ENCODE measurements around the gene FAM13B.
"Not testable (repeated sequence)": the region's sequence is repeated elsewhere in the genome, so short reads cannot be mapped to it uniquely, and the experiment has no call there.

Gene FAM13B

DNA sequence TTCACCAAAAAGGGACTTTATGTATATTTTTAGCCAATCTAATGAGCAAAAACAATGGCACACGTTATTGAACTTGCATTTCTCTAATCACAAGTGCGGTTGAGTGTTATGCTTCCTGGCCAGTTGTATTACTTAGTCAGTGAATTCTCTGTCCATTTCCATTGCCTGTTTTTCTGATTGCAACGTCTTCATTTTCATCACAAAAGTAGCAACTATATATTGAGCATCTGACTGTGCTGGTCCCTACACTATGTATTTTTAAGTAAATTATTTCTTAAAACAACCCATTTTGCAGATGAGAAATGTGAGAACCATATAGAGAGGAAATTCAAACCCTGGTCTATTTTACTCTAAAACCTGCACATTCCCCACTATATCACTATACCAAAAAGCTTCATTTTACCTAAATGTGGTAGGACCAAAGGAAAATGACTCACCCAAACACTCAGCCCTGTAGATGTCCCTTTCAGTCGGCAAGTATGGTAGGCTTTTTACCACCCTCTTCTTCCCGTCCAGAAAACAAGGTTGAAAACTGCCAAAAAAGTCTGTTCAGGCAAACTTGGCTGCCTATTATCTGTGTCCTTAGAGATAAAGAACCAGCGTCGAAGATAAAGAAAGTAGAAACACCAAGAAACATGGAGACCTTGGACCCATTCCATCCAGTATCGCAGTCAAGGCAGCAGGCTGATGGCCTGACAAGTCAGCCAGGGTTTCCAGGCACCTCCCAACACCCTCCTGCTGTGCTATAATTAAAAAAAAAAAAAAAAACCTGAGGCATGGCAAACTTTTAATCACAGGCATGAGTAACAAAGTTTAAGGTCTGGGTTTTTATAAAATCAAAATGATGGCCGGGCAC is 18.8 kb upstream of the FAM13B start:
- no peak overlapping the region for H3K4me3 ChIP-seq (ENCODE audit: low read length)
- no peak for DNase-seq (ENCODE audit: low read depth)
- TF ChIP-seq CTCF (IDR thresholded peaks at IDR 0.05; ENCODE audit: insufficient read depth, low read depth, low read length, missing control alignments): no peak

DNA sequence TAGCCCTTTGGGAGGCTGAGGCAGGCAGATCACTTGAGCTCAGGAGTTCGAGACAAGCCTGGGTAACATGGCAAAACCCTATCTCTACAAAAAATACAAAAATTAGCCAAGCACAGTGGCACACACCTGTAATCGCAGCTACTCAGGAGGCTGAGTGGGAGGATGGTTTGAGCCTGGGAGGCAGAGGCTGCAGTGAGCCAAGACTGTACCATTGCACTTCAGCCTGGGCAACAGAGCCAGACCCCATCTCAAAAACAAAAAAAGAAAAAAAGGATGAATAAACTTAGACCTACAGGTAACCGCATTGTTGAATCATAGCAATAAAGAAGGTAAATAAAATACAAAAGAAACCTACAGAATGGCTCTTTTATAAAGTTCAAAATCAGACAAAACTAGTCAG is 12.4 kb upstream of the FAM13B start:
- DNase-seq (ENCODE audit: low read depth); H3K4me3 ChIP-seq (ENCODE audit: low read length): not testable (repeated sequence)

DNA sequence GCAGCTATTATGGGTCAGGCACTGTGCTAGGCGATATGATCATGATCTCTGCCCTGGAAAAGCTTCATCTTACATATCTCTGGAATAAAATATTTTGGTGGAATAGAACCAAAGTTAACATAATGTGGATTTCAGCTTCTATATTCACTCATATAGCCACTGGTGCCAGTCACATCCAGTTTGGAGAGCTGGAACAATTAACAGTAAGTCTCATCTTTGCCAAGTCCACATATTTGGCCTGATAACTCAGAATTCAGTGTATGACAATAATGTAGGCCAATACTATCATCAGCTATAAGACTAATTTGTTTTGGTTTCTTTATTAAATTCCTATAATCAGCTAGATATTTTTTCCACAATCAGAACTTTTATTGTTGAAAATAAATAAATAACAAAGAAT is 5.9 kb upstream of the FAM13B start:
- no peak for DNase-seq (ENCODE audit: low read depth)
- H3K4me3 ChIP-seq (ENCODE audit: low read length): no peak overlapping the region
- TF ChIP-seq CTCF (IDR thresholded peaks at IDR 0.05; ENCODE audit: insufficient read depth, low read depth, low read length, missing control alignments): no peak

GRCh38 chr5:138037907-138038633 is 5.2 kb upstream of the FAM13B start:
- TF ChIP-seq CTCF (IDR thresholded peaks at IDR 0.05; ENCODE audit: insufficient read depth, low read depth, low read length, missing control alignments): no peak
- no peak for DNase-seq (ENCODE audit: low read depth)
- H3K4me3 ChIP-seq (ENCODE audit: low read length): no peak overlapping the region

DNA sequence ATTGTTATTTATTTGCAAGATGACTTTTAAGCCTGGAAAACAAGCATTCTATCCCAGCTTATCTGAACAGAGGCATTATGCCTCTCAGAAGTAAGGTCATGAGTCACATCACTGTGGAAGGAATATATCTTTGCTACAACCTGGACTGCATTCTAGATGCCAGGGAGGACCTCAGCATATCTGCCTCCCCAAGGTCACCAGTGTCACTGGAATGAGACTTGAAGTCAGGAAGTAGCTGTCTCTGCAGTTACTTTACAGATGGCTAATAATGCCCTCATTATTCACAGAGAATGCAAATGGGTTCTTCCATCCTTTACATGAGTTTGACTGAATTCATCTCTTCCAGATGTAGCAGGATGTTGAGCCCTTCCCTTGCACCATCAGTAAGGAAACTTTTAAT is 4.4 kb upstream of the FAM13B start:
- DNase-seq (ENCODE audit: low read depth): no peak

DNA sequence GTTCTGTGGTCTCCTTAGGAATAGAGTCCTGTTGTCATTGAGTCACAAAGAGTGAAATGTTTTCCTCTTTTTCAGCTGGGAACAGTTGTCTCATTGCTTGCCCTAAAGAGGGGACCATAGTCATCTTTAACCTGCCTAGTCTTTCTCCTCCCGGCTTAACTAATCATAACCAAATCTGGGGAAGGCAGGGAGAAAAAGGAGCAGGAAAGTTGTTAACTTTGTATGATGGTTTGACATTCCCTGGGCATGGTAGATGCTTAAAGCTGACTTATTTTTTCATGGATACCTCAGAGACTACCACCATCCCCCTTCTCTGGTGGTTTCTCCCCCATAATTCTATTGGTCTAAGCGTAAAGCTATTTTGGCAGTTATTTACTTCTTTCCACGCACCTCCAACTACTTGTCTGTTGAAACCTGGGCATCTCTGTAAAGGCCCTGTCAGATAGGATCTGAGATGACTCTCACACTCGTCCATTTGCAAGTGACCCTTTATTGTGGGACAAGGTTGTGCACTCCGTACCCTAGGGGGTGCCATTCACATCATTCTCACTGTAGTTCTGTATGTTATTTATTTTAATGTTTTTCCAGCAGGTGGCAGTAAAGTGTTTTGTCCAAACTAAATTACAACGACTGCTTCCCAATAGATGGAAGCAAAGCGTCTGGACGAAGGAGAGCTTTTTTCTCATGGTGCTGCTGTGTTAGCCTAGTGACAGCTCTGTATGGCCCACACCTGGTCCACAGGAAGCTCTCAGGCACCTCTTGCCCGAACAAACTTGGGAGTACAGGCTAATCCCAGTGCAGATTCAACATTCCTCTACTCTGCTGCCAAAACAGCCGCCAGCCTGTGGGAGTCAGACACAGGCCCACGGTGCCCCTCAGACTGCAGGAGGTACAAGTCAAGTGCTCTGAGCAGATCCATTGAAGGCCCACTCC is 3.0 kb upstream of the FAM13B start:
- DNase-seq (ENCODE audit: low read depth): peak; percentile 91
- TF ChIP-seq CTCF (IDR thresholded peaks at IDR 0.05; ENCODE audit: insufficient read depth, low read depth, low read length, missing control alignments): peak; percentile 77
- H3K4me3 ChIP-seq (ENCODE audit: low read length): no peak overlapping the region

More for the DNA sequence above, 4.4 kb upstream of the FAM13B start:
- H3K4me3 ChIP-seq (ENCODE audit: low read length): no peak overlapping the region
- no peak for TF ChIP-seq CTCF (IDR thresholded peaks at IDR 0.05; ENCODE audit: insufficient read depth, low read depth, low read length, missing control alignments)

GRCh38 chr5:138033907-138034306 is 1.0 kb upstream of the FAM13B start:
- TF ChIP-seq CTCF (IDR thresholded peaks at IDR 0.05; ENCODE audit: insufficient read depth, low read depth, low read length, missing control alignments): no peak
- peak; percentile 45 for DNase-seq (ENCODE audit: low read depth)

More at GRCh38 chr5:138033907-138034306, 1.0 kb upstream of the FAM13B start:
- peak overlapping the region; percentile 91 for H3K4me3 ChIP-seq (ENCODE audit: low read length)

Measured in epithelial cell of esophagus (primary cell).